Heart left ventricle (tissue), 16 donors: ENCODE results near the gene MARK4. TPM values are rescaled to one million over a fixed set of nuclear protein-coding genes. Genes with fewer than 3 reads are reported as not detected.

ENCODE experiments used
- ATAC-seq, 4 donors: fragments of 200-7000 bp; cut with Tn5 transposase; one replicate each; pipeline ENCODE4 v1.9.1; 2020 to 2022; ENCODE audit warnings: moderate library complexity in 4 of 4, mild to moderate bottlenecking in 3 of 4, moderate number of reproducible peaks in 1 of 4
- DNase-seq, 5 donors: peaks; one replicate each; pipeline ENCODE4 v3.0.0-alpha.2; 2020
- H3K27ac ChIP-seq, 12 donors: fragments of 200-600 bp; sonication (generic) in 4 of 12; one replicate each; pipeline versions ENCODE4 v1.5.0 to v1.8.0; 2016 to 2022; ENCODE audit warnings: mild to moderate bottlenecking in 2 of 12
- H3K27me3 ChIP-seq, 9 donors: fragments of 200-600 bp; sonication (generic) in 2 of 9; one replicate each; pipeline versions ENCODE4 v1.5.1 to v1.8.0; 2016 to 2022; ENCODE audit warnings: mild to moderate bottlenecking in 3 of 9
- H3K36me3 ChIP-seq, 9 donors: fragments of 200-600 bp; sonication (generic) in 2 of 9; one replicate each; pipeline versions ENCODE4 v1.5.0 to v1.8.0; 2018 to 2022; ENCODE audit warnings: mild to moderate bottlenecking in 2 of 9
- H3K4me1 ChIP-seq, 12 donors: fragments of 200-600 bp; sonication (generic) in 4 of 12; one replicate each; pipeline versions ENCODE4 v1.5.0 to v1.8.0; 2016 to 2022; ENCODE audit warnings: mild to moderate bottlenecking in 3 of 12
- H3K4me3 ChIP-seq, 12 donors: fragments of 200-600 bp; sonication (generic) in 4 of 12; one replicate each; pipeline versions ENCODE4 v1.5.0 to v1.8.0; 2017 to 2022; ENCODE audit warnings: mild to moderate bottlenecking in 9 of 12, moderate library complexity in 4 of 12
- H3K9me3 ChIP-seq, 12 donors: fragments of 200-600 bp; sonication (generic) in 4 of 12; one replicate each; pipeline versions ENCODE4 v1.5.0 to v1.8.0; 2016 to 2022; ENCODE audit warnings: mild to moderate bottlenecking in 1 of 12
- POLR2A ChIP-seq, 2 donors: fragments of 450-650 bp; IDR thresholded peaks; one replicate each; pipeline ENCODE4 v1.6.1; 2017; ENCODE audit warnings: antibody characterized with exemption in 2 of 2, mild to moderate bottlenecking in 2 of 2, moderate library complexity in 2 of 2
- WGBS, 4 donors: extraction: QIAGEN DNeasy Blood & Tissue Kit in 2 of 4; methylation state at CpG; one replicate each; pipeline versions ENCODE4 v1.1.5 to v1.1.7; 2013 to 2018; 5-methylcytosine and 5-hydroxymethylcytosine counted together
- intact Hi-C, 10 donors: fragments of 100-400 bp; cut with DNase I; formaldehyde crosslinking; loops; one replicate each; pipeline versions ENCODE4 v1.11.1 to v1.14.2; 2022
- polyA plus RNA-seq, 2 donors: library from polyadenylated mRNA; stranded (reverse); fragments of 200-250 nt; gene quantifications; one replicate each; pipeline ENCODE4 v1.2.3, GENCODE V29; 2013
- total RNA-seq, 9 donors: library from RNA; depleted of rRNA in 2 of 9; stranded (reverse); fragments of >200 nt in 2 of 9; fragmentation: NEBNext Ultra II Directional in 3 of 9; extraction: Animal tissue kit (Norgen Biotek cat#: 25700) in 3 of 9; gene quantifications; one replicate each; pipeline versions ENCODE4 v1.1.0 to v1.2.4, GENCODE V29; 2016 to 2023
- TF ChIP-seq, protein P1 (sequence below), 12 donors: fragments of 200-600 bp; sonication (generic) in 4 of 12; IDR thresholded peaks; one replicate each; pipeline versions ENCODE4 v1.5.0 to v1.8.0; 2018 to 2022; ENCODE audit warnings: antibody characterized with exemption in 12 of 12, mild to moderate bottlenecking in 5 of 12
- donor health status: ischemic (EF 13 %, LVEDD 7.1; RV severe dilation, severe dysfunction).
- donor health status: healthy with polysubstance abuse.
- donor health status: DM: no; HTN: yes; CAD: no.
- donor health status: DM: no; HTN: no; CAD: no.
- donor health status: ischemic (EF 25% LVEDD 6.9; RV normal size, moderate dysfunction).
- donor health status: ischemic (EF 25% LVEDD 5.7; RV mildly dilated, moderate dysfunction).
- donor health status: healthy.
- donor health status: DM: yes; HTN: yes; CAD: no.
- donor health status: ischemic (EF 35%, LVEDD 5.7; RV mildly dilated, moderate dysfunction).
- donor health status: nonischemic (EF 11% LVEDD 7.7; RV severe dilation, severe dysfunction).
- donor health status: DM: yes; HTN: yes; CAD: no.
- donor health status: PGD.
- donor health status: ischemic (EF 29% LVEDD 5.4; RV normal size, mild dysfunction).
- donor health status: nonischemic (EF 23%, LVEDD 6.1; RV moderate dilation, normal function).

The MARK4 gene
- total and polyA plus RNA-seq, 11 donors = 18.0 to 46.9 (median 28.6) TPM

DNA sequence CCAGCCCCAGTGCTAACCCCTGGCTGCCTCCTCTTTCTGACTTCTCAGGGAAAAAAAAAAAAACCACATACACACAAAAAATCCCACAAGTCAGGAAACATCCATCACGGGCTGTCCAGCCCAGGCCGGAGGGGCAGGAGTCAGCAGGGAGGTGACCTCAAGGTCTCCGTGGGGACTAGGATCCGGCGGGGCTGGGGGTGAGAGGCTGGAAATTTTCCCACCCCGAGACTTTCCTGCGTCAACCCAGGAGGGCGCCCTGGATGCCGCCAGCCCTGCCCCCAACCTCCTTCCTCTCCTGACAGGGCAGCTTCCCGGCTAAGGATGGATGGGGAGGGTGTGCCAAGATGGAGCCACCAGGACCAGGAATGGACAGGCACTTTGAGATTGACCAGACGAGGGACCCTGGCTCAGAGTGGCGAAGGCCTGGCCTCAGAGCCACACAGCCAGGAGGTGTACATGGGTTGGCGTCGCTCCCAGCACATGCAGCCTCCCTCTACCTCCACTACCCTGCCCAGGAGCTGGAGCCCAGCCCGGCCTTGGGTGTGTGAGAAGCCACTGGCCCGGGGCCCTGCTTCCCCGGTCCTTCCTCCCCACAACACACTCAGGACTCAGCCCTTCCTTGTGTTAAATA is 39.2 kb upstream of the MARK4 start:
- Histone ChIP-seq H3K27me3 (peaks cover 0 to 27% (median 7%) of the 10 kb centered on the region in 9 donors), H3K4me1 (peaks cover 0 to 34% (median 12%) of the 10 kb centered on the region in 12 donors), H3K27ac (peak overlapping the region; percentile 25 to 76 (median 54)), H3K4me3 (no peak overlapping the region), H3K36me3 (no peaks in the 10 kb centered on the region), H3K9me3 (no peaks in the 10 kb centered on the region)
- ATAC-seq = peak; percentile 82 to 92 (median 86)
- intact Hi-C loops = loop anchor here in 1 of 10 donors (5.0 kb wide), 1 partner anchor 35 kb away; the partner anchor contains the start of gene EXOC3L2
- TF ChIP-seq, protein P1, sequence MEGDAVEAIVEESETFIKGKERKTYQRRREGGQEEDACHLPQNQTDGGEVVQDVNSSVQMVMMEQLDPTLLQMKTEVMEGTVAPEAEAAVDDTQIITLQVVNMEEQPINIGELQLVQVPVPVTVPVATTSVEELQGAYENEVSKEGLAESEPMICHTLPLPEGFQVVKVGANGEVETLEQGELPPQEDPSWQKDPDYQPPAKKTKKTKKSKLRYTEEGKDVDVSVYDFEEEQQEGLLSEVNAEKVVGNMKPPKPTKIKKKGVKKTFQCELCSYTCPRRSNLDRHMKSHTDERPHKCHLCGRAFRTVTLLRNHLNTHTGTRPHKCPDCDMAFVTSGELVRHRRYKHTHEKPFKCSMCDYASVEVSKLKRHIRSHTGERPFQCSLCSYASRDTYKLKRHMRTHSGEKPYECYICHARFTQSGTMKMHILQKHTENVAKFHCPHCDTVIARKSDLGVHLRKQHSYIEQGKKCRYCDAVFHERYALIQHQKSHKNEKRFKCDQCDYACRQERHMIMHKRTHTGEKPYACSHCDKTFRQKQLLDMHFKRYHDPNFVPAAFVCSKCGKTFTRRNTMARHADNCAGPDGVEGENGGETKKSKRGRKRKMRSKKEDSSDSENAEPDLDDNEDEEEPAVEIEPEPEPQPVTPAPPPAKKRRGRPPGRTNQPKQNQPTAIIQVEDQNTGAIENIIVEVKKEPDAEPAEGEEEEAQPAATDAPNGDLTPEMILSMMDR (IDR thresholded peaks at IDR 0.05) = no peak
- TF ChIP-seq POLR2A (IDR thresholded peaks at IDR 0.05) = no peak
- WGBS, 4 donors = 29 to 40% (median 31%) methylated on average over 14 to 17 of the region's 17 CpGs
- peak; percentile 53 to 80 (median 64) for DNase-seq

DNA sequence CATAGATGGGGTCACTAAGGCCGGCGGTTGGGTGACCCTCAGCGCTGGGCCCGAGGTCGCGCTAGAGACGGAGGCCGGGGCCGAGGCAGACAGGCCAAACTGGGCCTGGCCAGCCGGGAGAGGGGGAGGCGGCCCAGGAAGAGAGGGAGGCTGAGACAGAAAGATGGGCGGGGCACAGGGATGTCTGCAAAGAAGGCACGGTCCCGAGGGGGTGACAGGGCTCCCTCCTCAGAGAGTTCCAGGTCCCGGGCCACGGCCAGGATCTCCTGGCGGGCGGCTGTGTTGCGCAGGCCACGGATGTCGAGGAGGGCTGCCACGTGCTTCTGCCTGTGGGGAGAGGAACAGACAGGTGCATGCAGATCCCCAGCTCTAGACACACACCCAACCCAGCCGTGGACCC is 38.0 kb upstream of the MARK4 start:
- H3K9me3 ChIP-seq = no peaks in the 10 kb centered on the region
- ATAC-seq (no peak), DNase-seq (no peak)
- H3K27me3 ChIP-seq = peaks cover 0 to 37% (median 14%) of the 10 kb centered on the region in 9 donors
- TF ChIP-seq, protein P1 (IDR thresholded peaks at IDR 0.05) = no peak
- no peak for TF ChIP-seq POLR2A (IDR thresholded peaks at IDR 0.05)
- H3K36me3 ChIP-seq = no peaks in the 10 kb centered on the region
- H3K4me3 ChIP-seq = no peak overlapping the region
- peak overlapping the region in 8 of 12 donors; percentile 9 to 76 (median 60) for H3K27ac ChIP-seq
- intact Hi-C loops = loop anchor here in 1 of 10 donors (5.0 kb wide), 1 partner anchor 34 kb away; the partner anchor contains the start of gene EXOC3L2
- WGBS, 4 donors = 70 to 84% (median 76%) methylated on average over 23 of the region's 23 CpGs
- H3K4me1 ChIP-seq = peaks cover 0 to 34% (median 15%) of the 10 kb centered on the region in 12 donors

DNA sequence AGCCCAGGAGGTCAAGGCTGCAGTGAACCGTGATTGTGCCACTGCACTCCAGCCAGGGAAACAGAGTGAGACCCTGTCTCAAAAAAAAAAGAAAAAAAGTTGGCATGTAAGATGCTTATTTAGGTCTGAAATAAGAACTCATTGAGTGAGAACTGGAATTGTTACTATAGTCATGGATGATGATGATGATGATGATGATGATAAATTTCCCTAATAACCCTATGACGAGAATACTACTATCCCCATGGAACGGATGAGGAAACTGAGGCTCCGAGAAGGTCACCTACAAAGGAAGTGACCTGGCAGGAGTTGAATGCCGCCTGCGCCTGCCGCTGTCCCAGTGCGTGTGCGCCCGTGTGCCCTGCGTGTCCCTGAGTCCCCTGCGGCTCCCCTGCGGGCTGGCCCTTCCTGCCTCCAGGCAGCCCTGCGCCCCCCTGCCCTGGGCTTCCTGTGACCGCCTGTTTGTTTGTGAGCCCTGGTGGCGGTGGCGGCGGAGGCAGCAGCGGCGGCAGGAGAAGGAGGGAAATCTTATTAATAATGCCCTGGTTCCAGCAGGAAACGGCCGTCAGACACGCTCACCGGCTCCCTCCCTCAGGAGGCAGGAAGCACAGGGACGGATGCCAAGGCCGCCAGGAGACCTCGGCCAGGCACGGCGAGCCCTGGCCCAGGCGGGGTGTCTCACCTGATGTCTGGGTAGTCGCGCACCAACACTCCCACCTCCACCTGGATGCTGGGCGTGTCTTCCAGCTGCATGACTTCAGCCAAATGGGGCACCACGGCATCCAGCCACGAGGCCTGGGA is 35.5 kb upstream of the MARK4 start:
- Histone ChIP-seq H3K9me3 (no peaks in the 10 kb centered on the region), H3K27me3 (peaks cover 0 to 37% (median 14%) of the 10 kb centered on the region in 9 donors), H3K4me1 (peaks cover 0 to 34% (median 11%) of the 10 kb centered on the region in 12 donors), H3K4me3 (peak overlapping the region in 6 of 12 donors; percentile 5 to 21 (median 10)), H3K27ac (peak overlapping the region in 2 of 12 donors; percentile 1 to 27), H3K36me3 (no peaks in the 10 kb centered on the region)
- DNase-seq (peak in 2 of 5 donors; percentile 27 to 40), ATAC-seq (peak in 1 of 4 donors; percentile 17)
- intact Hi-C loops = no loop called here
- 18 to 26% (median 22%) methylated on average over 29 to 35 of the region's 35 CpGs for WGBS, 4 donors
- no peak for TF ChIP-seq POLR2A (IDR thresholded peaks at IDR 0.05)
- TF ChIP-seq, protein P1 (IDR thresholded peaks at IDR 0.05) = no peak

DNA sequence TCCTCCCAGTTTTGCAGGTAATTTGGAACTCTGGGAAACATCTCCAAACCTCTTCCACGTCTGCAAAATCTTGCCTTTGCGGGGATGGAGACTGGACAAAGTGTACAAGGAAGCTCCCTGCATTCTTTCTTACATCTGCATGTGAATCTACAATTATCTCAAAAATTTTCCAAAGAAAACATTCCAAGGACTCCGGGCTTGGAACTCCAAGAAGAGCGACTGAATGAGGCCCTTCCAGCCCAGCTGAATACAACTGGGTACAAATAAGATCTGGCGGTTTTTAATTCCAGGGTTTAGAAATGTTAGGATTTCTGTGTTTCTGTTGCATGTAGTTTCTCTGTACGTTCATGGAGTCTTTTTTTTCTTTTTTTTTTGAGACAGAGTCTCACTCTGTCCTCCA is 34.4 kb upstream of the MARK4 start:
- Histone ChIP-seq H3K27ac (no peak overlapping the region), H3K4me3 (no peak overlapping the region), H3K4me1 (peaks cover 0 to 29% (median 8%) of the 10 kb centered on the region in 12 donors), H3K9me3 (no peaks in the 10 kb centered on the region), H3K36me3 (no peaks in the 10 kb centered on the region), H3K27me3 (peaks cover 0 to 36% (median 14%) of the 10 kb centered on the region in 9 donors)
- WGBS, 4 donors = 61 to 67% (median 62%) methylated on average over 6 of the region's 6 CpGs
- DNase-seq (no peak), ATAC-seq (no peak)
- TF ChIP-seq POLR2A (IDR thresholded peaks at IDR 0.05) = no peak
- TF ChIP-seq, protein P1 (IDR thresholded peaks at IDR 0.05) = no peak
- intact Hi-C loops = no loop called here
